HG02678 (cell line): ENCODE results near the gene CYP11A1.

Experiments
- ATAC-seq: cut with Tn5 transposase; IDR thresholded peaks from one replicate; pipeline ENCODE4 v1.9.1; 2021; ENCODE audit warnings: mild to moderate bottlenecking, moderate library complexity; ENCODE audit not compliant: unreplicated experiment

Gene CYP11A1

GRCh38 chr15:74367296-74367854, at the start of gene CYP11A1:
Gene CYP11A1 (minus strand): TSS chr15:74367646. CDS start chr15:74367585, 61 bp downstream.
- no peak for ATAC-seq

DNA sequence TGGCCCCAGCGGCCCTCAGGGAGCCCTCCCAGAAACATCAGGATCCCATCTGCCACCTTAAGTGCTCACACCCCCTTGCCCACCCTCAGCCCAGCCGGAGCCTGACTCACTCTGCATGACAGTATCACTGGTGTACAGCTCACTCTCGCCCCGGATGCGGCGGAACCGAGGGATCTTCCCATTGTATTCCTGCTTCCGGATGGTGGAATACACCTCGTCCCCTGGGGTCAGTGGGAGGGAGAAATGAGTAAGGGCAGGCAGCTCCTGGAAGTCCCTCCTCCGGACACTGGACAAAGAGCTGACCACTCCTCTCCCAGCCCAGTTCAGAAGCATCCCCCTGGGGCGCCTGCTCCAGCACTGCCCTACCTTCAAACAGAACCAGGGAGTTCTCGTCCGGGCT, 49.8 kb upstream of the CYP11A1 start:
- no peak for ATAC-seq

- ATAC-seq: no peak
Measured at GRCh38 chr15:74415966-74416916, 48.8 kb upstream of the CYP11A1 start.

DNA sequence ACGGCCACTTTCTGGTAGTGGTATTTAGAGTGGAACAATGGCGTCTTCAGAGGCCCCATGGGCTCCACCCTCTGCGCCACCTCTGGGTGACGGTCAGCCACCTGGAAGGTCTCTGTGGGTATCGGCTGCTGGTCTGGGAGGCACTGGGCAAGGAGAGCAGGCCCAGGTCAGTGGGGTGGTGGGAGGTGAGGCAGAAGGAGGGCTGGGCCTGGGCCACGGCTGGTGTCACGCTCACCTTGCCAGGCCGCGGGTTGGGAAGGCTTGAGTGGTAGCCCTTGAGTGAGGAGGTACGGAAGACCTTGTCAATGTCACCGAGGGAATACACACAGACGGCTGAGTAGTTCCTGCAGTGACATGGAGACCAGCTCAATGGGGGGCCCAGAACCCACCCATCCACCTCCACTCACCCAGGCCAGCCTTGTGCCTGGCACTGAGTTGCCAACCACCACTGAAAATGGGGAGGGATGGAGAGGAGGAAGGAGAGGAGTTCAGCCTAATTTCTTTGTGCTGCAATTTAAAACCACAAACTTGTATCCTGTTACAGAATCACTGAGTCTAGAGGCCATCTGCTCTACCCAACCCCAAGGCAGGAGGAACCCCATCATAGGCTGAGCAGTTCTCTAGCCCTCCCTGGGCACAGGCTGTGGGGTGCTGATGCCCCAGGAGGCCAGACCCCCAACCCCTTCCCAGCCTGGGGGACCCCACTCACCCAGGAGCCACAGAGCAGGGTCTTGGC, 47.3 kb upstream of the CYP11A1 start:
- no peak for ATAC-seq

DNA sequence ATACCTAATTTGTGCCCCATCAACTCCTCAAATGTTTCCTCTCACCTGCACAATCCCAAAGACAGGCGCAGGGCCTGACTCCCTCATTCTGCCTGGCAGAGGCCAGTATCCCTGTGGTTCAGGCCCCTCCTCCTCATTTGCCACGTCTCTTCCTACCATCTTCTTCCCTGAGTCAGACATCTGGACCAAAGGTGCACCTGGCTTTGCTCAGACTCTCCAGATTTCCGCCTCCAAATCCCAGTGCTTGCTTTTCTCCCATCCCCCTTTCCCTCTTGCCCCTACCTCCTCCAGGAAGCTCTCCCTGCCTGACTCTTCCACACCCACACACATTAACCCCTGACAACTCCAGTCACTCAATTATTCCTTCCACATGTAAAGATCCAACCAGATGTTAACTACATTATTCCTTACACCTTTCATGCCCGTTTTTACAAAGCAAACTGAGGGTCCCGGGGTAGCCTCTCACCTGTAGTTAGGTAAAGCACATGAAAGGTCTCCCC, 46.7 kb upstream of the CYP11A1 start:
- no peak for ATAC-seq

- no peak for ATAC-seq
Measured at GRCh38 chr15:74413350-74414080, 46.1 kb upstream of the CYP11A1 start.

GRCh38 chr15:74412159-74412558, 44.7 kb upstream of the CYP11A1 start:
- ATAC-seq: no peak

DNA sequence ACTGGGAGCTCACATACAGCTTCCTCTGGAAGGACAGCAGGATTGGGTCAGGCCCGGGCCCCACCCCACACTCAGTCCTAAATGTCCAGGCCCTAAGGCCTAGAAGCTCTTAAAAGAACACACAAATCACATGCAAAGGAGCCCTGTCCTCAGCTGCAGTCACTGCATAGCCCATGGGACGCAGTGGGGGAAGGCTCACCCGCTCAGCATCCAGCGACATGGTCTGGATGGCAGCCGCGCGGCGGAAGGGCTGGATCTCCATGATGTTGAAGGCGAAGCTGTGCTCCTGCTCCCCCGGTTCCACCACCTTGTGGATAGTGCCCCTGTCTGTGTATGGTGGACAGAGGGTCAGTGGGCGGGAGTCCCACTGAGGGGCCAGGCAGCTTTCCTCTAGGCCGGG, 44.2 kb upstream of the CYP11A1 start:
- no peak for ATAC-seq

DNA sequence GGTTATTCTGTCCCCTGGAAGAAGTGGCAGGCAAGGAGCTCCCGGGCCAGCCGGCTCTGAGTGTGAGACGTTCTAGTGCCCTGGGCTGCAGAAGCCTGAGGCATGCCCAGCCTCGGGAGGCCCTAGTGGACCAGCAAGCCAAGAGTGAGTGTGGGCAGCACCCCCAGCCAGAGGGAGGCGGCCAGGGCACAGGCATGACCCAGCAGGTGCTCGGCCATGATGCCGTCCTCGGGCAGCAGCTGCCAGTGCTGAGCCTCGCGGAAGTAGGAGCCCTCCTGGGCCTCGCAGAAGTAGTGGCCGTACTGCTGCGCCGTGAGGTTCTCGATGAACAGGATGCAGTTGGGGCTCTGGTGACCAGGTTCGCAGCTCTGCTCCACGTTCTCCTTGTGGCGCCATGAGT, 43.1 kb upstream of the CYP11A1 start:
- ATAC-seq: no peak

- no peak for ATAC-seq
Measured at GRCh38 chr15:74409225-74409624, 41.8 kb upstream of the CYP11A1 start.

DNA sequence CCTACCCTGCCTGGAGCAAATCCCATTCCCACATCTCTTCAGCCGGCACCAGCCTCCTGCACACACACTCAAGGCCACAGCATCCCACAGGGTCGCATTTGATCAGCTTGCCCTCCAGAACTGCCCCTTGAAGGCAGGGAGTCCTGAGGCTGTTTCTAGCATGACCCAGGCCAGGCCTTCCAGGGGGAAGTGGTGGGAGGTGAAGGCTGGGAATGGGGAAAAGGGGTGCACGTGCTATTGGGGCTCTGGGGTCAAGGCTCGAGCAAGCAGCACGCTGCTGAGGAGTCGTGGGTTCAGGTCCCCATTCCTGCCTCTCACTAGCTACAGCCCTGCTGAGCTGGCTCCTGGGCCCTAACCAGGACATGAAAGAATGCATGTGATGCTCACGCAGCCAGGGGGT, 41.4 kb upstream of the CYP11A1 start:
- ATAC-seq: no peak

DNA sequence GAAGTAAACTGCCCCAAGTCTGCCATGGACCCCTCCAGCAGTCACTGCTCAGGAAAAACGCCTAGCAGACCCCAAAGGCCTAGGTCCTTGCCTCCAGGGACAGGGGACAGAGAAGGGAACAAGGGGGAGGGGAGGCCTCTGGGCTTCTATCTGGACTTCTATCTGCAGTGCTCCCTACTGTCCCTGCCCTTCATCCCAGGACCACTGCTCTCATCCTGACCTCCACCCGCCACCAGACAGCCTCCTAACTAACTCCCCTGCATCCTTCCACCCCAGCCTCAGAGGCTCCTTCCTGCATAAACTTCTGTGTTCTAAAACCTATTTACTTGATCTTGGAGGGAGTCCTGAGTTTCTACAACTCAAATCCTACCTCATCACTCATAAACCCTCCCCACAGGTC, 40.9 kb upstream of the CYP11A1 start:
- ATAC-seq: no peak

DNA sequence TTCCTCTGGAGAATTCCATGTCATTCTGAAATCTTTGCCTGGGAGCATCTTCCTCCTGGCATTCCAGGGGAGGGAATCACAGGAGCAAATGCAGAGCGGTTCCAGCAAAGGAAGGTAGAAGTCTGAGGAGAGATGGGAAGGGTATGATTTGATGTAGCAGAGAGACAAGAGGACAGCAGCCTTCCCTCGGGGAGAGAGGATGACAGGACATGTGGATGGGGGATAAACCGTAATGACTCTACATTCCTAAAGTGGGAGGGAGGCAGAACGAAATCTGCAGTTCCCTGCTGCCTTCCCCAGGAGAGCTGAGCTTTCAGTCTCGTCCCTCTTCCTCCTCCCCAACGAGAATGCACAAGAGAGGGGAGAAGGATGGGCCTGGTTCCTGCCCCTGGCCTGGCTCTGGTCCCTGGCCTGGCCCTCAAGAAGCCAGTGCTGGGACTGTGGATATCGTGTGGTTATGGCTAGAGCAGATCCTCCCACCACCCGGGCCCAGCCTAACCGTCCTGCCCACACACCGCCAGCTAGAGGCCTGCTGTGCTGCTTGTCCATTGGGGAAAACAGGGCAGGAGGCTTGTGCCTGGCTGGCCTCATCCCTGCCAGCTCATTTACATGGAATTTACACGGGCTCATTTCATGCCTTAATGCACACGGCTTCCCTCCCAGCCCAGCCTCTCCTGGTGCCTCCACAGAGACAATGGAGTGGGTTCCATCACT, 39.7 kb upstream of the CYP11A1 start:
- ATAC-seq: no peak

- ATAC-seq: no peak
Measured at GRCh38 chr15:74406517-74406916, 39.1 kb upstream of the CYP11A1 start.

DNA sequence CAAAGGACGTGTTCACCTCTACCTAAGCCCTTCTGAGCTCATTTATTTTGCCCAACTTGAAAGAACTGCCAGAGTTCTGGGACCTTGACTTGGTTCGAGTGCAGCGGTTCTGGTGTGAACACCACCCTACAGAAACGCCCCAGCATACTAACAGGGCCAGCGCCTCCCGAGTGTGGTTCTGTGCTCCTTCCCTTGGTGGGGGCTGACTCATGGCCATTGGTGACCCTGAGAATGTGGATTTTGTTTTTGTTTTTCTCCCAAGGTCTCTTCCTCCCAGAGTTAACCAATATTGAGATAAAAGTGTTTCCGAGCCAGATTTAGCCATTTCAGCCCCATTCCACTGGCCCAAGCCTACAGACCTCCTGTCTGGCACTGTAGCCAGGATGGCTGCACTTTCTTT, 38.4 kb upstream of the CYP11A1 start:
- no peak for ATAC-seq

- peak; percentile 35 for ATAC-seq
Measured at GRCh38 chr15:74403991-74404563, 36.6 kb upstream of the CYP11A1 start.

DNA sequence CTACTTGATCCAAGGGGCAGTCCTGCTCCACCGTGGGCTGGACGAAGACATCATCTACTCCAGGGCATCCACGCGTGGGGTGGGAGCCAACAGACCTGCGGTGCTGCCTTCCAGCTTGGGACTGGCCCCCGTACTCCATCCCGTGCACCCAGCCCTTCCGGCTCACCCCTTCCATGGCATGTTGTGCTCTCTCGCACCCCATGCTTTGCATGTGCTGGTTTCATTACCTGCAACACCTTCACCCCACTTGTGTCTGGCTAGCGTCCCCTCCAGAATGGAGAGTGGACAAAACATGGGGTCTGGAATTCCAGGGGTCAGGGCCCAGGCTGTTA, 36.1 kb upstream of the CYP11A1 start:
- peak; percentile 20 for ATAC-seq

GRCh38 chr15:74402873-74403587, 35.6 kb upstream of the CYP11A1 start:
- peak; percentile 33 for ATAC-seq

DNA sequence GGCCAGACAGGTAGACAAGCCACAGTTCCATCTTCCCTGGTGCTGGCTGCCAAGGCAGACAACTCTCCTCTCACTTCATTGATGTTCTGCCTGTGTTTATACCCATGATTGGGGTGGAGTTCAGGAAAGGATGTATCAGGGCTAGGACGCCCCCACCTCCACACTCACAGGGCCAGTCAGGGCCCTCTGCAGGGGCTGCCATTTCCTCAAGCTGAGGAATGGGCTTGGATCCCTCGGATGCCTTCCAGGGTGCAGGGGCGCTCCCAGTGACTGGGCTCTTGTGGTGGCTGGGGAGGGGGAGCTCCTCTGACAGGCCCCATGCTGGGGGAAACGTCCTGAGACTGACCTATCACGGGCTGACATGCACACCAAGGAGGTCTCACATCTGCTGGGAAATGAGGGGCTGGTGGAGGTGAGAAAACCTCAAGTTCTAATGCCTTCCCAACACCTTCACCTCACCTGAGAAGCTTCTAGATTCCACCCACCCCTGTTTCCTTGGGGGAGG, 34.9 kb upstream of the CYP11A1 start:
- ATAC-seq: no peak
